Body of pancreas (tissue), 4 donors: Measurements from ENCODE around the gene XPO1.

ENCODE experiments used
- POLR2A ChIP-seq, 3 donors: fragments of 450-650 bp; IDR thresholded peaks; one replicate each; pipeline ENCODE4 v1.6.1; 2016; ENCODE audit warnings: antibody characterized with exemption in 3 of 3, mild to moderate bottlenecking in 2 of 3
- TF ChIP-seq, protein P1 (sequence below), 7 experiments: fragments of 450-650 bp in 4 of 7; fragments of 200-600 bp in 3 of 7; sonication (generic) in 3 of 7; IDR thresholded peaks; one replicate each; pipeline ENCODE4 v1.5.1; 2016 to 2019; ENCODE audit warnings: antibody characterized with exemption in 7 of 7

DNA sequence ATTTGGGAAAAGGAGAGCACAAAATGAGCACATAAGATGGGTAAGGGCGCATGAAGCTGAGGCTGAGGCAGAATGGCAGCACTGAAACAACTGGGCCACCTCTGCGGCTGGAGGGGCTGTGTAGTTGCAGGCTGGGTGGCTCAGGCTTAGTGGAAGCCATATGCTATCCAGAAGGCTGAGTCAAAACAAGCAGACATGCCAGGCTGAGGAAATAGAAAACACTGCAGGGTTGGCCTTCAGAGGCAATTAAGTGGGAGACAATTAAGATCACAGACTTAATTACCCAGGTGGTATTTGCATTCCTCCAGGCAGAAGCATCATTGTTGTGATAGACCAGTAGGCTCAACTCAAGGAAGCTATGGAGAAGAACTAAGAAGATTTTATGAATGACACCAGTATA, 11.4 kb upstream of the XPO1 start:
- TF ChIP-seq, protein P1, sequence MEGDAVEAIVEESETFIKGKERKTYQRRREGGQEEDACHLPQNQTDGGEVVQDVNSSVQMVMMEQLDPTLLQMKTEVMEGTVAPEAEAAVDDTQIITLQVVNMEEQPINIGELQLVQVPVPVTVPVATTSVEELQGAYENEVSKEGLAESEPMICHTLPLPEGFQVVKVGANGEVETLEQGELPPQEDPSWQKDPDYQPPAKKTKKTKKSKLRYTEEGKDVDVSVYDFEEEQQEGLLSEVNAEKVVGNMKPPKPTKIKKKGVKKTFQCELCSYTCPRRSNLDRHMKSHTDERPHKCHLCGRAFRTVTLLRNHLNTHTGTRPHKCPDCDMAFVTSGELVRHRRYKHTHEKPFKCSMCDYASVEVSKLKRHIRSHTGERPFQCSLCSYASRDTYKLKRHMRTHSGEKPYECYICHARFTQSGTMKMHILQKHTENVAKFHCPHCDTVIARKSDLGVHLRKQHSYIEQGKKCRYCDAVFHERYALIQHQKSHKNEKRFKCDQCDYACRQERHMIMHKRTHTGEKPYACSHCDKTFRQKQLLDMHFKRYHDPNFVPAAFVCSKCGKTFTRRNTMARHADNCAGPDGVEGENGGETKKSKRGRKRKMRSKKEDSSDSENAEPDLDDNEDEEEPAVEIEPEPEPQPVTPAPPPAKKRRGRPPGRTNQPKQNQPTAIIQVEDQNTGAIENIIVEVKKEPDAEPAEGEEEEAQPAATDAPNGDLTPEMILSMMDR (IDR thresholded peaks at IDR 0.05), result no peak
- no peak for TF ChIP-seq POLR2A (IDR thresholded peaks at IDR 0.05)
